ENCODE data around the gene GALNT17.

The GALNT17 gene

DNA sequence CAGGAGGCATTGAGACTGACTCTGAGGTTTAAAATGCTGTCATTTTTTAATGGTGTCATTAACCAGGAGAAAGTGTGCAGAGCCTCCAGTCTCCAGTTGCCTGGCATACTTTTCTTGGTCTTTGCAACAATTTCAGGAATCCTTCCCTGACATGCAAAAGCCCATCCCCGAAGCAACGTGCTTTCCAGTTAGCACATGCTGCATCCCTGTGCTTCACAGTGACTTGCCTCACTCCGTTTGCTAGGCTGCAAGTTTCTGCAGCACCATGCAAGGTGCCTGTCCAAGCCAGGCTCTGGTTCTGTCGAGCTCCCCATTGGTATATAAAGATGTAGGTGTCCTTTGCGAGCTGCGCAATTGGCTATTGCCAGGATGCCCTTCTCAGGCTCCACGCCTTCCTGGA, 135.0 kb downstream of the GALNT17 start:
- TF ChIP-seq ZBTB7A (IDR thresholded peaks at IDR 0.05; ENCODE audit: low read depth) (no peak), FOXM1 (IDR thresholded peaks at IDR 0.05; ENCODE audit: borderline replicate concordance, low read depth) (no peak), TEAD4 (IDR thresholded peaks at IDR 0.05) (no peak), CEBPB (IDR thresholded peaks at IDR 0.05) (no peak), YY1 (IDR thresholded peaks at IDR 0.05; ENCODE audit: low read depth) (no peak), CREB1 (IDR thresholded peaks at IDR 0.05; ENCODE audit: low read depth) (no peak), TCF12 (IDR thresholded peaks at IDR 0.05; ENCODE audit: low read depth) (no peak), RAD21 (IDR thresholded peaks at IDR 0.05; ENCODE audit: low read depth) (no peak), NFIC (IDR thresholded peaks at IDR 0.05) (no peak), EGR1 (IDR thresholded peaks at IDR 0.05) (no peak), REST (IDR thresholded peaks at IDR 0.05; ENCODE audit: low read depth) (no peak), TAF1 (IDR thresholded peaks at IDR 0.05; ENCODE audit: low read depth) (no peak), EP300 (IDR thresholded peaks at IDR 0.05; ENCODE audit: borderline replicate concordance) (no peak)
- TF ChIP-seq, protein P1, sequence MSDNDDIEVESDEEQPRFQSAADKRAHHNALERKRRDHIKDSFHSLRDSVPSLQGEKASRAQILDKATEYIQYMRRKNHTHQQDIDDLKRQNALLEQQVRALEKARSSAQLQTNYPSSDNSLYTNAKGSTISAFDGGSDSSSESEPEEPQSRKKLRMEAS (IDR thresholded peaks at IDR 0.05) = no peak

DNA sequence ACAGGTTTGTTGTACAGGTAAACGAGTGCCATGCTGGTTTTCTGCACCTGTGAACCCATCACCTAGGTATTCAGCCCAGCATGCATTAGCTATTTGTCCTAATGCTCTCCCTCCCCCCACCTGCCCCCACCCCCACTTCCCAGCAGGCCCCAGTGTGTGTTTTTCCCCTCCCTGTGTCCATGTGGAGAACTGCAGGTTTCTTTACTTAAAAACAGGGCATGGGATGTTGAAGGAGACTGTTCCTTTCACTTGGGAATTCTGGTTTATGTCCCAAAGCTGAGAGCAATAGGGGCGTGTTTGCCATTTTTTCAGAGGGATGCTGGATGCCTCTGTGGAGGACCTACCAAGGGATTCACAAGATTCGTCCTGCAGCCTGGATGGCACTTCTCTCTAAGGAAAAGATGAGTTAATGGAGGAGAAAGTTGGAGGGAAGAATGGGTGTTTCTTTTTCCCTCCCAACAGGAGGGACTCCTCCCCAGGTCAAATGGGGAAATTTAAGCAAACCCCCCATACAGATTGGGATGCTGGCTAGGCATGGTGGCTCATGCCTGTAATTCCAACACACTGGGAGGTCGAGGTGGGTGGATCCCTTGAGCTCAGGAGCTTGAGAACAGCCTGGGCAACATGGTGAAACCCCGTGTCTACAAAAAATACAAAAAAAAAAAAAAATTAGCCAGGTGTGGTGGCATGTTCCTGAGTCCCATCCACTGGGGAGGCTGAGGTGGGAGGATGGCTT, 136.0 kb downstream of the GALNT17 start:
- TF ChIP-seq FOXM1 (IDR thresholded peaks at IDR 0.05; ENCODE audit: borderline replicate concordance, low read depth) (no peak), NFIC (IDR thresholded peaks at IDR 0.05) (no peak)

DNA sequence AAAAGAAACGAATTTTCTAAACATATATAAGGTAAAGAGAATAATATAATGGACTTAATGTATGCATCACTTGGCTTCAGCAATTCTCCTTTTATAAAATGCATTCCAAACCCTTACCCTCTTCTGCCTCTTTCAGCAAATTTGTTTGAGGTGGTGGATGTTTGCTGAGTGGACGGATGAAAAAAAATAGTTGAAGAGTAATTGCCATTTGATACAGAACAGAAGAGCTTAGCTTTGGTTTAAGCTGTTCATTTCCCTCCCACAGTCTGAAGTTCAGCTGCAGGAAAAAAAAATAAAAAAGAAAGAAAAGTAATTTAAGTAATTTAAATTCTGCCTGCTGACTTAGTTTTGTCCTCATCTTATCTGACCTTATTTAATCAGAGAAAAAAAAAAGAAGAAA, 138.6 kb downstream of the GALNT17 start:
- TF ChIP-seq REST (IDR thresholded peaks at IDR 0.05; ENCODE audit: low read depth) (no peak), TEAD4 (IDR thresholded peaks at IDR 0.05) (no peak), TAF1 (IDR thresholded peaks at IDR 0.05; ENCODE audit: low read depth) (no peak), USF1 (IDR thresholded peaks at IDR 0.05) (no peak), EGR1 (IDR thresholded peaks at IDR 0.05) (no peak), CREB1 (IDR thresholded peaks at IDR 0.05; ENCODE audit: low read depth) (no peak), RAD21 (IDR thresholded peaks at IDR 0.05; ENCODE audit: low read depth) (no peak), ZBTB7A (IDR thresholded peaks at IDR 0.05; ENCODE audit: low read depth) (no peak), EP300 (IDR thresholded peaks at IDR 0.05; ENCODE audit: borderline replicate concordance) (no peak)
- TF ChIP-seq, protein P1 (IDR thresholded peaks at IDR 0.05) = no peak

- TF ChIP-seq NFIC (IDR thresholded peaks at IDR 0.05) = no peak
- TF ChIP-seq EP300 (IDR thresholded peaks at IDR 0.05; ENCODE audit: borderline replicate concordance) = no peak
- TF ChIP-seq YY1 (IDR thresholded peaks at IDR 0.05; ENCODE audit: low read depth) = no peak
- TF ChIP-seq TCF12 (IDR thresholded peaks at IDR 0.05; ENCODE audit: low read depth) = no peak
- no peak for TF ChIP-seq REST (IDR thresholded peaks at IDR 0.05; ENCODE audit: low read depth)
- no peak for TF ChIP-seq FOXM1 (IDR thresholded peaks at IDR 0.05; ENCODE audit: borderline replicate concordance, low read depth)
- TF ChIP-seq TAF1 (IDR thresholded peaks at IDR 0.05; ENCODE audit: low read depth) = no peak
- no peak for TF ChIP-seq TEAD4 (IDR thresholded peaks at IDR 0.05)
- TF ChIP-seq USF1 (IDR thresholded peaks at IDR 0.05) = no peak
- TF ChIP-seq, protein P1 (IDR thresholded peaks at IDR 0.05) = no peak
- TF ChIP-seq CEBPB (IDR thresholded peaks at IDR 0.05) = no peak
- no peak for TF ChIP-seq EGR1 (IDR thresholded peaks at IDR 0.05)
- no peak for TF ChIP-seq CREB1 (IDR thresholded peaks at IDR 0.05; ENCODE audit: low read depth)
- no peak for TF ChIP-seq ZBTB7A (IDR thresholded peaks at IDR 0.05; ENCODE audit: low read depth)
- TF ChIP-seq RAD21 (IDR thresholded peaks at IDR 0.05; ENCODE audit: low read depth) = no peak
These were observed 139.3 kb downstream of the GALNT17 start for GRCh38 chr7:71271203-71271602.
